ENCODE results near the gene YWHAB.

- TF ChIP-seq CTCF (IDR thresholded peaks at IDR 0.05; ENCODE audit: low read length) (no peak), EZH2phosphoT487 (IDR thresholded peaks at IDR 0.05; ENCODE audit: low read length) (no peak)
Measured at GRCh38 chr20:44850272-44850671, 35.2 kb upstream of the YWHAB start.

Data from MM.1S (cell line).